SK-N-SH treated with all-trans-retinoic acid at 6 μM for 48 hours (cell line): ENCODE data around the gene CYP4F11.
"Not testable (repeated sequence)": the region's sequence is repeated elsewhere in the genome, so short reads cannot be mapped to it uniquely, and the experiment has no call there.

ENCODE experiments used
- OSR1 ChIP-seq: fragments of 250-450 bp; sonication (Bioruptor Pico); IDR thresholded peaks from 2 replicates; pipeline ENCODE4 v1.8.0; 2022; ENCODE audit warnings: moderate library complexity, mild to moderate bottlenecking, inconsistent platforms
- PPARA ChIP-seq: fragments of 250-450 bp; sonication (Bioruptor Pico); IDR thresholded peaks from 2 replicates; pipeline ENCODE4 v1.5.0; 2020; ENCODE audit warnings: mild to moderate bottlenecking, borderline replicate concordance
- RARB ChIP-seq: fragments of 250-450 bp; sonication (Bioruptor Pico); IDR thresholded peaks from 2 replicates; pipeline ENCODE4 v1.8.0; 2021; ENCODE audit warnings: mild to moderate bottlenecking, moderate library complexity
- ZC3H10 ChIP-seq: fragments of 250-450 bp; sonication (Bioruptor Pico); IDR thresholded peaks from 2 replicates; pipeline ENCODE4 v1.5.1; 2021; ENCODE audit warnings: mild to moderate bottlenecking, moderate library complexity
- ZFP3 ChIP-seq: fragments of 250-450 bp; sonication (Bioruptor Pico); IDR thresholded peaks from 2 replicates; pipeline ENCODE4 v1.5.0; 2020; ENCODE audit warnings: mild to moderate bottlenecking, moderate library complexity
- TF ChIP-seq, protein P1 (sequence below): fragments of 250-450 bp; sonication (Bioruptor Pico); IDR thresholded peaks from 2 replicates; pipeline ENCODE4 v1.8.0; 2020; ENCODE audit warnings: mild to moderate bottlenecking, moderate library complexity, borderline replicate concordance

DNA sequence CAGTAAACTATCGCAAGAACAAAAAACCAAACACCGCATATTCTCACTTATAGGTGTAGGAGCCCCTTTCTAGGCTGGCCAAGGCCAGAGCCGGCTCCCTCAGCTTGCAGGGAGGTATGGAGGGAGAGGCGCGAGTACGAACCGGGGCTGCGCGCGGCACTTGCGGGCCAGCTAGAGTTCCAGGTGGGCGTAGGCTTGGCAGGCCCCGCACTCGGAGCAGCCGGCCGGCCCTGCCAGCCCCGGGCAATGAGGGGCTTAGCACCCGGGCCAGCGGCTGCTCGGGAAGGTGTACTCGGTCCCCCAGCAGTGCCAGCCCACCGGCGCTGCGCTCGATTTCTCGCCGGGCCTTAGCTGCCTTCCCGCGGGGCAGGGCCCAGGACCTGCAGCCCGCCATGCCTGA, 34.8 kb downstream of the CYP4F11 start:
- not testable (repeated sequence) for TF ChIP-seq RARB, ZC3H10, ZFP3, OSR1, PPARA (CRISPR knock-in tag)
- TF ChIP-seq, protein P1, sequence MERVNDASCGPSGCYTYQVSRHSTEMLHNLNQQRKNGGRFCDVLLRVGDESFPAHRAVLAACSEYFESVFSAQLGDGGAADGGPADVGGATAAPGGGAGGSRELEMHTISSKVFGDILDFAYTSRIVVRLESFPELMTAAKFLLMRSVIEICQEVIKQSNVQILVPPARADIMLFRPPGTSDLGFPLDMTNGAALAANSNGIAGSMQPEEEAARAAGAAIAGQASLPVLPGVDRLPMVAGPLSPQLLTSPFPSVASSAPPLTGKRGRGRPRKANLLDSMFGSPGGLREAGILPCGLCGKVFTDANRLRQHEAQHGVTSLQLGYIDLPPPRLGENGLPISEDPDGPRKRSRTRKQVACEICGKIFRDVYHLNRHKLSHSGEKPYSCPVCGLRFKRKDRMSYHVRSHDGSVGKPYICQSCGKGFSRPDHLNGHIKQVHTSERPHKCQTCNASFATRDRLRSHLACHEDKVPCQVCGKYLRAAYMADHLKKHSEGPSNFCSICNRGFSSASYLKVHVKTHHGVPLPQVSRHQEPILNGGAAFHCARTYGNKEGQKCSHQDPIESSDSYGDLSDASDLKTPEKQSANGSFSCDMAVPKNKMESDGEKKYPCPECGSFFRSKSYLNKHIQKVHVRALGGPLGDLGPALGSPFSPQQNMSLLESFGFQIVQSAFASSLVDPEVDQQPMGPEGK (CRISPR knock-in tag), result not testable (repeated sequence)
